HG03196 (cell line): ENCODE measurements around the gene USP21.
"Not testable (repeated sequence)": the region's sequence is repeated elsewhere in the genome, so short reads cannot be mapped to it uniquely, and the experiment has no call there.

Experiments used
- ATAC-seq: cut with Tn5 transposase; IDR thresholded peaks from one replicate; pipeline ENCODE4 v1.9.1; 2021; ENCODE audit not compliant: unreplicated experiment

Gene USP21

GRCh38 chr1:161159087-161159912 is at the start of gene USP21:
Gene USP21 (plus strand): TSS chr1:161159500. CDS start chr1:161160641, 1,141 bp downstream.
- ATAC-seq, result peak; percentile 57

GRCh38 chr1:161111117-161111516 is 48.2 kb upstream of the USP21 start:
- ATAC-seq, result no peak

GRCh38 chr1:161111527-161111926 is 47.8 kb upstream of the USP21 start:
- no peak for ATAC-seq

GRCh38 chr1:161113915-161114314 is 45.4 kb upstream of the USP21 start:
- ATAC-seq, result no peak

GRCh38 chr1:161114556-161114955 is 44.7 kb upstream of the USP21 start:
- ATAC-seq, result no peak

- no peak for ATAC-seq
Observed at GRCh38 chr1:161115132-161115711, 44.1 kb upstream of the USP21 start.

GRCh38 chr1:161115961-161116360 is 43.3 kb upstream of the USP21 start:
- not testable (repeated sequence) for ATAC-seq

- ATAC-seq, result peak; percentile 78
Observed at GRCh38 chr1:161117759-161118581, 41.3 kb upstream of the USP21 start, which contains the start of the genes NIT1 and PFDN2. Gene NIT1 (plus strand): TSS chr1:161118105. CDS start chr1:161118177, 72 bp downstream. Gene PFDN2 (minus strand): TSS chr1:161118037. CDS start chr1:161118026, 11 bp downstream.

GRCh38 chr1:161119092-161119903 is 40.0 kb upstream of the USP21 start:
- ATAC-seq, result peak; percentile 38

GRCh38 chr1:161121042-161121650 is 38.2 kb upstream of the USP21 start:
- no peak for ATAC-seq

GRCh38 chr1:161121834-161122233 is 37.5 kb upstream of the USP21 start:
- no peak for ATAC-seq

- no peak for ATAC-seq
Observed at GRCh38 chr1:161122967-161123366, 36.3 kb upstream of the USP21 start.

GRCh38 chr1:161127649-161128048 is 31.7 kb upstream of the USP21 start:
- ATAC-seq, result no peak

- no peak for ATAC-seq
Observed at GRCh38 chr1:161128591-161129420, 30.5 kb upstream of the USP21 start.

- no peak for ATAC-seq
Observed at GRCh38 chr1:161130266-161130665, 29.0 kb upstream of the USP21 start.

- ATAC-seq, result peak; percentile 5
Observed at GRCh38 chr1:161131523-161132409, 27.5 kb upstream of the USP21 start.

GRCh38 chr1:161132410-161133219 is 26.7 kb upstream of the USP21 start, which contains the start of gene DEDD:
Gene DEDD (minus strand): TSS chr1:161132667. CDS start chr1:161124462, 8,205 bp downstream.
- peak; percentile 89 for ATAC-seq
